ENCODE results near the gene RMND5B.
"Not testable (repeated sequence)": the region's sequence is repeated elsewhere in the genome, so short reads cannot be mapped to it uniquely, and the experiment has no call there.

Gene RMND5B

GRCh38 chr5:178194026-178194425 lies 63.2 kb downstream of the RMND5B start:
- H3K4me3 ChIP-seq (ENCODE audit: low read depth, low read length) = no peak overlapping the region
- DNase-seq (ENCODE audit: low read depth) = no peak

- no peak overlapping the region for H3K4me3 ChIP-seq (ENCODE audit: low read depth, low read length)
- no peak for DNase-seq (ENCODE audit: low read depth)
Measured at GRCh38 chr5:178196281-178196812, 65.5 kb downstream of the RMND5B start.

- no peak for DNase-seq (ENCODE audit: low read depth)
- H3K4me3 ChIP-seq (ENCODE audit: low read depth, low read length) = no peak overlapping the region
Measured at GRCh38 chr5:178196986-178197385, 66.2 kb downstream of the RMND5B start.

- not testable (repeated sequence) for H3K4me3 ChIP-seq (ENCODE audit: low read depth, low read length); DNase-seq (ENCODE audit: low read depth)
Measured at GRCh38 chr5:178198151-178198550, 67.3 kb downstream of the RMND5B start.

- DNase-seq (ENCODE audit: low read depth) = no peak
- no peak overlapping the region for H3K4me3 ChIP-seq (ENCODE audit: low read depth, low read length)
Measured at GRCh38 chr5:178198706-178199105, 67.9 kb downstream of the RMND5B start.

GRCh38 chr5:178199581-178200434 lies 69.0 kb downstream of the RMND5B start:
- H3K4me3 ChIP-seq (ENCODE audit: low read depth, low read length) = no peak overlapping the region
- no peak for DNase-seq (ENCODE audit: low read depth)
